ENCODE data around the gene SUMF1. TPM values are rescaled to one million over a fixed set of nuclear protein-coding genes. Genes with fewer than 3 reads are reported as not detected.

The SUMF1 gene
- total and polyA plus RNA-seq, 2 of the 13 experiments (the other 11 are each of a cell fraction or from before 2014, with no cell fraction given), result 18.5 to 28.9 TPM

DNA sequence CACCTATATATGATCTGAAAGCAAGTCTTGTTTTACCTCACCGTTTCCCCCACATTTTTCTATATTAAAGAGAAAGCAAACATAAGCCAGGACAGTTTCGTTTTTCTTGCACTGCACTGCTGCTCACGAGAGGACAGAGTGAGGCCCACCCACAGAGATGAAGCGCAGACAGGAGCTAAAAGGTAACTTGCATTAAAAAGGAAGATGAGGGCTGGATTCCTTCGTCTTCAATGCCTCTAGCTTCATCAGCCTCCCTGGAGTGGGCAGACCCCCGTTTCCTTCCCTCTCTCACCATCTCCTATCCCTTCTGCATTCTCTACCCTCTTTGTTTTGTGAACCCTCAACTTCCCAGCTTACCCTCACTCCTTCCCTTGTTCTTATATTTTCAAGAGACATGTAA lies 18.9 kb downstream of the SUMF1 start:
- Histone ChIP-seq H3K36me3 (replicated peaks in 1 of 2; ENCODE audit: control insufficient read depth in 1 of 2, insufficient read depth in 2 of 2, low read length in 2 of 2) (peaks cover 9 to 38% of the 10 kb centered on the region in 2 experiments), H3K4me2 (ENCODE audit: low read depth, low read length) (no peak overlapping the region), H3K4me1 (ENCODE audit: insufficient read depth, low read length) (no peaks in the 10 kb centered on the region), H4K20me1 (ENCODE audit: insufficient read depth, low read length) (no peaks in the 10 kb centered on the region), H3K9ac (ENCODE audit: insufficient read depth, low read depth, low read length) (no peak overlapping the region), H3K79me2 (ENCODE audit: insufficient read depth, low read length) (no peaks in the 10 kb centered on the region), H3K9me3 (ENCODE audit: low read length) (no peaks in the 10 kb centered on the region), H3K27ac (ENCODE audit: extremely low read length, insufficient read depth, low read length) (no peak overlapping the region), H3K4me3 (replicated peaks in 1 of 3; ENCODE audit: insufficient read depth in 1 of 3, low read depth in 2 of 3, low read length in 3 of 3) (no peak overlapping the region), H2AFZ (ENCODE audit: low read length) (no peak overlapping the region), H3K27me3 (ENCODE audit: control insufficient read depth in 1 of 2, insufficient read depth in 2 of 2, low read length in 2 of 2) (no peaks in the 10 kb centered on the region)
- POLR2A ChIA-PET, result no interaction called here
- no peak for DNase-seq (ENCODE audit: low spot score)
- in situ Hi-C loops (cut with HindIII; ENCODE audit: extremely low pct_ligation_motif_present, low pct_unique_long_range_greater_than_20kb), result no loop called here
- intact Hi-C loops (cut with micrococcal nuclease; ENCODE audit: unreplicated experiment), result no loop called here
- ATAC-seq, result no peak
- CTCF ChIA-PET (ENCODE audit: low intra/inter-chr PET ratio, low total read pairs), result no interaction called here
- TF ChIP-seq MAFF (IDR thresholded peaks at IDR 0.05; ENCODE audit: low read depth, low read length) (no peak), ZNF160 (CRISPR knock-in tag; IDR thresholded peaks at IDR 0.05) (no peak), ZNF326 (CRISPR knock-in tag; IDR thresholded peaks at IDR 0.05; ENCODE audit: borderline replicate concordance) (no peak)
- no peak for FAIRE-seq
- BruUV-seq (replicated peaks), result no TSS peak
- 95% methylated on average over 6 of the region's 6 CpGs for WGBS (ENCODE audit: low lambda C conversion rate)

DNA sequence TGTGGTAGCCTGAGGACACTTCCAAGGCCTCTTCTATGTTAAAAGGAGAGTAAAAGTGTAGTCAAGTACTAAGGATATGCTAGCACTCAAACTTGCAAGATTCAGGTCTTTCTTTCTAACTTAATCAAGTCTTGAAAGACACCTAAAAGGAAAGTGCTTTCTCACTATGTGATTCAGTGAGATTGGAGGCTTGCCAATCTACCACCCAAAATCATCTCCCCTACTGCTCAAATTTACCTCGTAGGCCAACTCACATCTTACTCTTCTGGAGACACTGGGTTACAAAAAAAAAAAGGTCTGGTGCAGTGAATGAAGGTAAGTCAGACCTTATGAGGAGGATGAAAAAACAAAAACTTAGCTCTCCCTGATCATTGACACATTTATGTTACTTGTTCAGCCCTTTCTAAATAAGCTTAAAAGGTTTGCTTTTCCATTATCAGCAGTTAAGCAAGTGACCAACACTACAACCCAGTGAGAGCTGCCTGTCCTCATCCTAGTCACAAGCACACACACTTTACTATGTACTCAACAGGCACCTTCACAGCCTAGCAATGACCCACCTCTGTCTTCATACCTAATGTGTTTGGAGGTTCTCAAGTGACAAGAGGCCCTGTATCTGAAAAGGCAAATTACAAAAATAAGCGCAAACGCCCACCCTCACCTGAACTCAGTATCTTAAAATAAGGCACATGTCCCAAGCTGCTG lies 19.6 kb downstream of the SUMF1 start:
- intact Hi-C loops (cut with micrococcal nuclease; ENCODE audit: unreplicated experiment) (no loop called here), in situ Hi-C loops (cut with HindIII; ENCODE audit: extremely low pct_ligation_motif_present, low pct_unique_long_range_greater_than_20kb) (no loop called here)
- H3K9me3 ChIP-seq (ENCODE audit: low read length), result no peaks in the 10 kb centered on the region
- H3K27me3 ChIP-seq (ENCODE audit: control insufficient read depth in 1 of 2, insufficient read depth in 2 of 2, low read length in 2 of 2), result no peaks in the 10 kb centered on the region
- no peak overlapping the region for H3K4me3 ChIP-seq (replicated peaks in 1 of 3; ENCODE audit: insufficient read depth in 1 of 3, low read depth in 2 of 3, low read length in 3 of 3)
- no peaks in the 10 kb centered on the region for H3K4me1 ChIP-seq (ENCODE audit: insufficient read depth, low read length)
- no peak overlapping the region for H3K27ac ChIP-seq (ENCODE audit: extremely low read length, insufficient read depth, low read length)
- no peak overlapping the region for H3K9ac ChIP-seq (ENCODE audit: insufficient read depth, low read depth, low read length)
- ATAC-seq, result no peak
- POLR2A ChIA-PET, result no interaction called here
- no peaks in the 10 kb centered on the region for H4K20me1 ChIP-seq (ENCODE audit: insufficient read depth, low read length)
- H3K4me2 ChIP-seq (ENCODE audit: low read depth, low read length), result no peak overlapping the region
- TF ChIP-seq AKAP8 (CRISPR knock-in tag; IDR thresholded peaks at IDR 0.05) (no peak), SMAD9 (CRISPR knock-in tag; IDR thresholded peaks at IDR 0.05) (no peak)
- peaks cover 9 to 42% of the 10 kb centered on the region in 2 experiments for H3K36me3 ChIP-seq (replicated peaks in 1 of 2; ENCODE audit: control insufficient read depth in 1 of 2, insufficient read depth in 2 of 2, low read length in 2 of 2)
- CTCF ChIA-PET (ENCODE audit: low intra/inter-chr PET ratio, low total read pairs), result no interaction called here
- FAIRE-seq, result no peak
- no peak for DNase-seq (ENCODE audit: low spot score)
- 94% methylated on average over 3 of the region's 3 CpGs for WGBS (ENCODE audit: low lambda C conversion rate)
- no peaks in the 10 kb centered on the region for H3K79me2 ChIP-seq (ENCODE audit: insufficient read depth, low read length)
- no peak overlapping the region for H2AFZ ChIP-seq (ENCODE audit: low read length)
- no TSS peak for BruUV-seq (replicated peaks)
